Measurements from ENCODE around the gene CORO7.
"Not testable (repeated sequence)": the region's sequence is repeated elsewhere in the genome, so short reads cannot be mapped to it uniquely, and the experiment has no call there.

CORO7 gene

DNA sequence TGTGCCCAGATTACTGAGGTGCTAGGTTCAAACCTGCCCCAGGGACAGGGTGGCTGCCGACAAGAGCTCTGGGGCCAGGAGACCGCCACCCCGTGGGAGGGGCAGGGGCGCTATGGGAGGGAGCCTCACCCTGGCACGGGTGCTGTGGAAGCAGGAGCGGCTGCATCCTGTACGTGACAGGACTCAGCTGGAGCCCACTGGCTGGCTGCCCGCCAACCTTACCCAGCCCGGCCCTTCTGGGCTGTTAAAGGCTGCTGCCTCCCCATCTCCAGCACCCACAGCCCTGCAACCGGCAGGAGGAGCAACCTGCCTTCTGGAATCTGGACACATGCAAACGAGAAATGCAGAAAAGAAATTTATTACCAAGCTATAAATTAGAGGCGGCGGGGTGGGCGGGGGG is 76.5 kb downstream of the CORO7 start:
- H3K4me1 Mint-ChIP-seq (ENCODE audit: low read depth), result no peaks in the 10 kb centered on the region
- H3K4me3 Mint-ChIP-seq, result no peak overlapping the region
- H3K27ac Mint-ChIP-seq, result no peak overlapping the region
- H3K9me3 Mint-ChIP-seq, result no peaks in the 10 kb centered on the region
- H3K36me3 Mint-ChIP-seq (ENCODE audit: low read depth), result no peaks in the 10 kb centered on the region
- H3K27me3 Mint-ChIP-seq, result no peaks in the 10 kb centered on the region

- no peaks in the 10 kb centered on the region for H3K36me3 Mint-ChIP-seq (ENCODE audit: low read depth)
- no peak overlapping the region for H3K27ac Mint-ChIP-seq
- no peaks in the 10 kb centered on the region for H3K4me1 Mint-ChIP-seq (ENCODE audit: low read depth)
- no peak overlapping the region for H3K4me3 Mint-ChIP-seq
- no peaks in the 10 kb centered on the region for H3K27me3 Mint-ChIP-seq
- H3K9me3 Mint-ChIP-seq, result no peaks in the 10 kb centered on the region
Observed at GRCh38 chr16:4339455-4339854, 76.9 kb downstream of the CORO7 start.

- no peak overlapping the region for H3K27ac Mint-ChIP-seq
- no peaks in the 10 kb centered on the region for H3K4me1 Mint-ChIP-seq (ENCODE audit: low read depth)
- no peak overlapping the region for H3K4me3 Mint-ChIP-seq
- no peaks in the 10 kb centered on the region for H3K27me3 Mint-ChIP-seq
- H3K36me3 Mint-ChIP-seq (ENCODE audit: low read depth), result no peaks in the 10 kb centered on the region
- no peaks in the 10 kb centered on the region for H3K9me3 Mint-ChIP-seq
Observed at GRCh38 chr16:4338712-4339299, 77.6 kb downstream of the CORO7 start.

DNA sequence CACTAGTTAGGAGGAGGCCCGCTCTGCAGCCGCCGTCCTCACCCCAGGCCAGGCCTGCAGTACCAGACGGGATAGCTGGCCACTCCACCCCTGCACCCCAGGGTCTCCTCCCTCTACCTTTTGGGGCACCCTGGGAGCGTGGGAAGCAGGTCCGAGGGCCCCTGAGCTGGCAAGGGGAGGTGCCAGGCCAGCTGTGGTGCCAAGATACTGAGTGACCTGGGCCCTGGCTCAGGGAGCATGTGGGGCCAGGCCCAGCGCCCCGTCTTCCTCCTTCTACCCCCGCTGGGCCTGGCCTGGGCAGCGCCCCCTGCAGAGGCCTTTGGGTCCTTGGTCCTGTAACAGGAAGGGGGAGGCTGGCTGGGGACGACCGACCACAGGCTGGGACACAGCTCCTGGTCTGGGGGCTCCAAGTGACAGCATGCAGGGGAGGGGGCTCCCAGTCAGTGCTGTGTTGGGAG is 78.2 kb downstream of the CORO7 start:
- Mint-ChIP-seq H3K27ac (no peak overlapping the region), H3K27me3 (no peaks in the 10 kb centered on the region), H3K4me3 (no peak overlapping the region), H3K36me3 (ENCODE audit: low read depth) (no peaks in the 10 kb centered on the region), H3K9me3 (no peaks in the 10 kb centered on the region), H3K4me1 (ENCODE audit: low read depth) (no peaks in the 10 kb centered on the region)

DNA sequence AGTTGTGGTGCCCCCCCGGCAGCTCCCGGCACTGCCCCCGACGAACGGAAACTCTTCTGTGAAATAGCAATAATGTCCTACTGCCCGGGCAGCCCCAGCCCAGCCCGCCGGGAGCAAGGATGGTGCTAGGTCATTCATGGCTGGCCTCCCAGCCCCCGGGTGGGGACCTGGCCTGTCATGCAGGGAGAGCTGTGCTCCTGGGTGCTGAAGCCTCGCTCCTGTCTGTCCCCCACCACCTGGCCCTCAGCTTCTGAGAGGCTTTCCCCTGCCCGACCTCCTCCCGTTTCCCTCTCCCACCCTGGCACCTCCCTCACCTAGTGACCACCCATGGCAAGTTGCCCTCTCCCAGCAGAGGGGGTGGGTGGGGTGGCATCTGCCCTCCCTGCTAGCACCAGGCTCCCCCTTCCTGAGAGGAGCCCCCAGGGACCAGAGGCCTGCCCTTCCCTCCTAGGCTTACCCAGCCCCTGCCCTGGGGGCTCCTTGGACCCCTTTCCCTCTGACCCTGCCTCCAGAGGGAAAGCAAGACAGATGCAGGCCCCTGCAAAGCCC is 78.8 kb downstream of the CORO7 start:
- no peak overlapping the region for H3K27ac Mint-ChIP-seq

DNA sequence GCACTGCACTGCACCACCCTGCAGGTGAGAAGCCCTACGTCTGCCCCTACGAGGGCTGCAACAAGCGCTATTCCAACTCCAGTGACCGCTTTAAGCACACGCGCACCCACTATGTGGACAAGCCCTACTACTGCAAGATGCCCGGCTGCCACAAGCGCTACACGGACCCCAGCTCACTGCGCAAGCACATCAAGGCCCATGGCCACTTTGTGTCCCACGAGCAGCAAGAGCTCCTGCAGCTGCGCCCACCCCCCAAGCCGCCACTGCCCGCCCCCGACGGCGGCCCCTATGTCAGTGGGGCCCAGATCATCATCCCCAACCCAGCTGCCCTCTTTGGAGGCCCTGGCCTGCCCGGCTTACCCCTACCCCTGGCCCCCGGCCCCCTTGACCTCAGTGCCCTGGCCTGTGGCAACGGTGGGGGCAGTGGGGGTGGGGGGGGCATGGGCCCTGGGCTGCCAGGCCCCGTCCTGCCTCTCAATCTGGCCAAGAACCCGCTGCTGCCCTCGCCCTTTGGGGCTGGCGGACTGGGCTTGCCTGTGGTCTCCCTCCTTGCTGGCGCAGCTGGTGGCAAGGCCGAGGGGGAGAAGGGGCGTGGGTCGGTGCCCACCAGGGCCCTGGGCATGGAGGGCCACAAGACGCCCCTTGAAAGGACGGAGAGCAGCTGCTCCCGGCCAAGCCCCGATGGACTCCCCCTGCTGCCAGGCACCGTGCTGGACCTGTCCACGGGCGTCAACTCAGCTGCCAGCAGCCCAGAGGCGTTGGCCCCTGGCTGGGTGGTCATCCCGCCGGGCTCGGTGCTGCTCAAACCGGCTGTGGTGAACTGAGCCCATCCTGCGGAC is 79.5 kb downstream of the CORO7 start:
- Mint-ChIP-seq H3K27me3 (no peaks in the 10 kb centered on the region), H3K4me3 (no peak overlapping the region), H3K27ac (no peak overlapping the region), H3K9me3 (no peaks in the 10 kb centered on the region), H3K4me1 (ENCODE audit: low read depth) (no peaks in the 10 kb centered on the region), H3K36me3 (ENCODE audit: low read depth) (no peaks in the 10 kb centered on the region)

More for the DNA sequence above, 78.8 kb downstream of the CORO7 start:
- H3K9me3 Mint-ChIP-seq, result no peaks in the 10 kb centered on the region
- no peaks in the 10 kb centered on the region for H3K36me3 Mint-ChIP-seq (ENCODE audit: low read depth)
- H3K27me3 Mint-ChIP-seq, result no peaks in the 10 kb centered on the region
- no peak overlapping the region for H3K4me3 Mint-ChIP-seq
- H3K4me1 Mint-ChIP-seq (ENCODE audit: low read depth), result no peaks in the 10 kb centered on the region

- Mint-ChIP-seq H3K36me3 (ENCODE audit: low read depth) (no peaks in the 10 kb centered on the region), H3K27me3 (no peaks in the 10 kb centered on the region), H3K27ac (no peak overlapping the region), H3K4me1 (ENCODE audit: low read depth) (no peaks in the 10 kb centered on the region), H3K4me3 (no peak overlapping the region), H3K9me3 (no peaks in the 10 kb centered on the region)
Observed at GRCh38 chr16:4334724-4335495, 81.5 kb downstream of the CORO7 start.

DNA sequence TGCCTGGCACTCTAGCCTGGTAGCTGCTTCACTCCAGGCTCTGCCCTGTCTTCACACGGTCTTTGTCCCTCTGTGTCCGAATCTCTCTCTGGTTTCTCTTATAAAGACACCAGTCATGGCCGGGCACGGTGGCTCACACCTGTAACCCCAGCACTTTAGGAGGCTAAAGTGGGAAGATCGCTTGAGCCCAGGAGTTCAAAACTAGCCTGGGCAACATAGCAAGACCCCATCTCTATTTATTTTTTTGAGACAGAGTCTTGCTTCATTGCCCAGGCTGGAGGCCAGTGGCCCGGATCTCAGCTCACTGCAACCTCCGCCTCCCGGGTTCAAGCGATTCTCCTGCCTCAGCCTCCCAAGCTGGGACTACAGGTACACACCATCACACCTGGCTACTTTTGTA is 82.7 kb downstream of the CORO7 start:
- not testable (repeated sequence) for H3K9me3 Mint-ChIP-seq; H3K27ac Mint-ChIP-seq; H3K4me1 Mint-ChIP-seq (ENCODE audit: low read depth); H3K27me3 Mint-ChIP-seq; H3K36me3 Mint-ChIP-seq (ENCODE audit: low read depth); H3K4me3 Mint-ChIP-seq

DNA sequence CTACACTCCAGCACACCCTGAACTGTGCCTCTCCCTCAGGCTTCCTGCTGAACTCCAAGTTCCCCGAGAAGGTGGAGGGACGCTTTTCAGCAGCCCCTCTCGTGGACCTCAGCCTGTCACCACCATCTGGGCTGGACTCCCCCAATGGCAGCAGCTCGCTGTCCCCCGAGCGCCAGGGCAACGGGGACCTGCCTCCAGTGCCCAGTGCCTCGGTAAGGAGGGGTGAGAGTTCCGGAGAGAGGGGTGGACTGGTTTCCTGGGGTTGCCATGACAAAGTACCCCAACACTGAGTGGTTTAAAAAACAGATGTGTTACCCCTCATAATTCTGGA is 83.1 kb downstream of the CORO7 start:
- Mint-ChIP-seq H3K27me3 (no peaks in the 10 kb centered on the region), H3K4me1 (ENCODE audit: low read depth) (no peaks in the 10 kb centered on the region), H3K9me3 (no peaks in the 10 kb centered on the region), H3K36me3 (ENCODE audit: low read depth) (no peaks in the 10 kb centered on the region), H3K27ac (no peak overlapping the region), H3K4me3 (no peak overlapping the region)

GRCh38 chr16:4332623-4333307 is 83.6 kb downstream of the CORO7 start:
- H3K4me1 Mint-ChIP-seq (ENCODE audit: low read depth), result no peaks in the 10 kb centered on the region
- no peak overlapping the region for H3K27ac Mint-ChIP-seq
- H3K9me3 Mint-ChIP-seq, result no peaks in the 10 kb centered on the region
- no peaks in the 10 kb centered on the region for H3K27me3 Mint-ChIP-seq
- no peaks in the 10 kb centered on the region for H3K36me3 Mint-ChIP-seq (ENCODE audit: low read depth)
- no peak overlapping the region for H3K4me3 Mint-ChIP-seq

- no peaks in the 10 kb centered on the region for H3K27me3 Mint-ChIP-seq
- no peak overlapping the region for H3K4me3 Mint-ChIP-seq
- H3K27ac Mint-ChIP-seq, result no peak overlapping the region
- H3K36me3 Mint-ChIP-seq (ENCODE audit: low read depth), result no peaks in the 10 kb centered on the region
- H3K9me3 Mint-ChIP-seq, result no peaks in the 10 kb centered on the region
- no peaks in the 10 kb centered on the region for H3K4me1 Mint-ChIP-seq (ENCODE audit: low read depth)
Observed at GRCh38 chr16:4332083-4332482, 84.3 kb downstream of the CORO7 start.

DNA sequence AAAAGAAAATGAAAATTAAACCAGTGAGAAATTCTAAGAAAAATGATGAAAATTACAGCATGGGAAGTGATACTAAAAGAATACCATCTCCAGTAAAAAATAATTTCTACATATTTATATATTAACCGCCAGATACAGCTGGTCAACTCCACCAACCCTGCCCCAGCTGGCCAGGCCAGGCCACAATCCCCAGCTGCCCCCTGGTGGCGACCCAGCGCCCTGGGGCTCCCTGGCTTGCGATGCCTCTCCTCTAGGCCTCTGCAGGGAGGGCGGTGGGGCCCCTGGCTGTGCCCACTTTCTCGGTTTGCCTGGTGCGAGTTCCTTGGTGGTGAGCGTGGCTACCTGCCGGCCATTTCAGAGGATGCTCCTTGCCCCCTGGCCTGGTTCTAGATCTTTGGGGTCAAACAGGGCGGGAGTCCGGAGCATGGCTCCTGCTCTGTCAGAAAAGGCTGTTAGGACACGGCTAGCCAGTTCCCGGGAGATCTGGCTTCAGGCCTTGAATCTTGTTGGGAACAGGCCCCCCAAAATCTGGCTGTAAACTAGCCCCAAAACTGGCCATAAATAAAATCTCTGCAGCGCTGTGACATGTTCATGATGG is 86.0 kb downstream of the CORO7 start:
- Mint-ChIP-seq H3K36me3 (ENCODE audit: low read depth) (no peaks in the 10 kb centered on the region), H3K27ac (no peak overlapping the region), H3K27me3 (no peaks in the 10 kb centered on the region), H3K9me3 (no peaks in the 10 kb centered on the region), H3K4me1 (ENCODE audit: low read depth) (no peaks in the 10 kb centered on the region), H3K4me3 (no peak overlapping the region)

GRCh38 chr16:4328782-4329775 is 87.3 kb downstream of the CORO7 start:
- Mint-ChIP-seq H3K9me3 (no peaks in the 10 kb centered on the region), H3K36me3 (ENCODE audit: low read depth) (no peaks in the 10 kb centered on the region), H3K27me3 (no peaks in the 10 kb centered on the region), H3K27ac (no peak overlapping the region), H3K4me1 (ENCODE audit: low read depth) (no peaks in the 10 kb centered on the region), H3K4me3 (no peak overlapping the region)
